Activated CD8-positive, alpha-beta memory T cell treated with anti-CD3 and anti-CD28 coated beads for 4 hours (primary cell): ENCODE results near the gene PODXL2.

Experiments
- DNase-seq, 2 donors: peaks; one replicate each; pipeline ENCODE4 v3.0.0-alpha.2; 2020; ENCODE audit warnings: low read depth in 2 of 2

PODXL2 gene

DNA sequence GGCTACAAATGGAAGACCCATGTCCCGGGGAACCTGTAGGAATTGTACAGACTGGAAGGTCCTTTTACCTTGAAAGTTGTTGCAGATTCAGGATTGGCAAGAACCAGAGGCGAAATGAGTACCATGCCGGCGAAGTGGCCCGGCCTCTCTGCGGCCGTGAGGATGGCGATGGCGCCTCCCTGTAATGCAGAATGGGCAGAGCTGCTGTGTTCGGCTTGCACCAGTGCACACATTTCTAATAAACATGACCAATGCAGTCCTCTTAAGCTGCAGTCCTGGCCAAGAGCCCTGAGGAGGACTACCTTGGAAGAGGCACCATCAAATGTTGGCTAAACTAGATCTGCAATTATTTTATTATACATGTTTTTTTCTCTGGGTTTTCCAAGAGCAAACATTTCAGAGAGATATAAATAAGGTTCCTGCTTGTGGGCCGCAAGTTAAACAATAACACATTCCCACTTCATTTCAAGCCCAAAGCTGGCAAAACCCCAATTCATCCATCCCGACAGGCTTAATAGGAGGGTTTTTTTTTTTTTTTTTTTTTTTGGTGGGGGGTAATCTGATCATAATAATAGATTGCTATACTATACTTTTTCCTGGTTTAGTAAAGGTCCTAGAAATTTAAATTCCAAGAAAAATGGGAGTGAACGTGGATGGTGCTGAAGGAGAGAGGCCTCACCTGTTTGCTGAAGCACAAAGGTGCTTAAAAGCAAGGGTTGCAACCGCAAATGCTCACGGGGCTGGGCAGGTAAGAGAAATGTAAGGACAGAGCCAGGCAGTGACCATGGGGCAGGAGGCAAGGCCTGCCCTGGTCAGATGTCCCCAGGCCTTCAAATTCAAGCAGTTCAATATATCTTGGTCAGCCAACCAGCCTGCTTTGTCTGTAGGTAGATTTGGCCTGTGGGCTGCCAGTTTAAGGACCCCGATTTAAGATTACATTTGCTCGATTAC lies 92.3 kb downstream of the PODXL2 start:
- DNase-seq: no peak

DNA sequence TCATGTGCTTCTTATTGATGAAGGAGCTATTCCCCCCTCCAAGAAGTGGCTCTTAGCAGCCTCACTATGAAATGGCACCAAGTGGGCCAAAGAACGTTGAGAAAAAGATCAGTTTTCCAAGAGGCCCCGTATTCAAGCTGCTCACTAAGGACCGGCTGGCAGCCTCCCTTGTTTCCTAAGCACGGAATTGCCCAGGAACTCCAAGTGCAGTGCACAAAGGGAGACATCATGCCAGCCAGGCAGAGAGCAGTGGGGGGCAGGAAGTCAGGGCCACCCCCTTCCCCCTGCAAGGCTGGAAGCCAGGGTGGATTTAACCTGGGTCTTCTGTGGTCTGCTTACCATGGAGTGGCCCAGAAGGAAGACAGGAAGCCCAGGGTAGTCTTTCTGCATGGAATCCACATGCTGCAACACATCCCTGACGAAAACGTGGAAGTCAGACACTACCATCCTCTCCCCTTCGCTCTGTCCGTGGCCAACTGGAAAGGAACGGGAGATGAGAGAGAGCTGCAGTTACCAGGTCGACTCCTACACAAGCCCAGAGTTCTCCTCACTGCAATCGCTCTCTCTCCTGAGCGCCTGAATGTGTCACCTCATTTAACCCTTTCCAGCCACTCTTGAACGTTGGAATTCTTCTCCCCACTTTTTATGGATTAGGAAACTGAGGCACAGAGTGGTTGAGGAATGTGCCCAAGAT lies 93.3 kb downstream of the PODXL2 start:
- no peak for DNase-seq
